Measurements from ENCODE around the gene NTSR2.

The NTSR2 gene

DNA sequence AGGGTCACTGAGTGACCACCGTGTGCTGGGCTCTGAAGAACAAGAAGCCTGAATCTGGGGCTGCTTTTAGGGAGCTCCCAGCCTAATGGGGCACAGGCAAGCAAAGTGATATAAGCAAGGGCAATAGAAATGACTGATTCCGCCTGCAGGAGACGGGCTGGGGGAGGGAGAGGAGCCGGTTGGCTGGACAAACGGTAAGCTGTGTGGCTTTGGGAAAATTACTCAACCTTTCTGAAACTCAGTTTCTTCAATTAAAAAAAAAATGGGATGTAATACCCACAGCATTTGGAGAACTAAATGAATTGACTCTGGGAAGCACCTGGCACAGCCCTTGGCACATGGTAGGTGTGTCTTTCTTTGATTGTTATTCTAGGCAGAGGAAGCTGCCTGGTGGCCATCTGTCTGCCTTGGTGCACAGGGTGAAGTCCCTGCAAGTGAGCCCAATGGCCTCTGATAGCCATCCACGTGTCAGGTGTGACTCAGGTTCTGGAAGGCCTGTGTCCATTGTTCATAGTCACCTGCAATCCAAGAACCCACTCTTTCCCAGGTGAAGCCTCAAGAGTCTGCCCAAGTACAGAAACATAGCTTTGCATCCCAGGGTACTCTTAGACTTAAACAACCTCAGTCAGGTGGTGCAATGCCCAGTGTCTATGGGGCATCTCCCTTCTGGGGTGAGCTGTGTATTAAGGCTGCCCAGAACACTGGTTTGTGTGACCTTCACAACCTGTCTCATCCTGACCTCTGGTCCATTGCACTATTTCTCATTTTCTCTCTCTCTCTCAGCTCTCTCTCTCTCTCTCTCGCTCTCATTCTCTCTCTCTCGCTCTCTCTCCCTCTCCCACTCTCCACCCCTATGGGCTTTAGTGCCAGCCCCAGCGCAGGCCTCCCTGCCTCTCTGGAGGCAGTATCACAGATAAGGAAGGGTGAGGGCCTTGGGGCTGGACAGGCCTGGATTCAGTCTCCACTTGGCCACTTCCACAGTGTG, 30.0 kb upstream of the NTSR2 start:
- no peak for DNase-seq (ENCODE audit: low read depth in 2 of 2, low spot score in 1 of 2)

DNA sequence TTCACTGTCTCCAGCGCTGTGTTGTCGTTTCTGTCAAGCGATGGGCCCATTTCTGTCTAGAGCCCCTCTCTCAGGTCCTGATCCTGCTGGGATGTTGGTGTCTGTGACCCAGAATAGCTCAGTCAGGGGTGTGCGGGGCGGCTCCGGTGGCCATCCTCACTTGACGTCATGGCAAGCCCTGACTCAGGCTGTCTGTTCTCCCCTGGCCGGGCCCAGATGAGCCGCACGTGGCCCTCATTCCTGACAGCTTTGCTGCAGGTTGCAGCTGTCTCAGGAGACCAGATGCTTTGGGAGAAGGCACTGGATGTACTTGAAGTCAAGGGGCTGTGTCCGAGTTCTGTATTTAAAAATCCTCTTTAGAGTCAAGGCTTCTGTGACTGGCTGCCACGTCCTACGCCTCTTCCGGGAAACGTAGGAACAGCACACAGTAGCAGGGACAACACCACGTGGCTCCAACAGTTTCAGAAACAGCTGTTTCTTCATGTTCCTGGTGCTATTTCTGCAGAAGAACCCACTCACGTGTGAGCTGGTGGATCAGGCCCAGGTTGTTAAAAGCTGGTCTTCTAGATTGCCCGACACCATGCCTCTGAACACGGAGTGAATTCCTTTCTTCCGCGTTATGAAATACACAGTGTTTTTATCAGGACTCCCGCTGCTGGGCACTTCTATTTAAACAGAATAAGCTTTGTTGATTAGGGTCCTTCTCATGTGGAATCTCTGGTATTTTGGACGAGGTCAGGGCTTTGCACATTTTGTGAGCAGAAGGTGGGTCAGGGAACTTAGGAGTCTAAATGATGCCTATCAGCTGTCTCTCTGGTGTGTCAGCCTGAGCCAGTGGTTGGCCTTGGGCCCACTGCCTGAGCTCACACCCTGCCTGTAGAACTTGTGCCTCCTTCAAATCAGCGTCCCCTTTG, 28.3 kb upstream of the NTSR2 start:
- DNase-seq (ENCODE audit: low read depth in 2 of 2, low spot score in 1 of 2): no peak

DNA sequence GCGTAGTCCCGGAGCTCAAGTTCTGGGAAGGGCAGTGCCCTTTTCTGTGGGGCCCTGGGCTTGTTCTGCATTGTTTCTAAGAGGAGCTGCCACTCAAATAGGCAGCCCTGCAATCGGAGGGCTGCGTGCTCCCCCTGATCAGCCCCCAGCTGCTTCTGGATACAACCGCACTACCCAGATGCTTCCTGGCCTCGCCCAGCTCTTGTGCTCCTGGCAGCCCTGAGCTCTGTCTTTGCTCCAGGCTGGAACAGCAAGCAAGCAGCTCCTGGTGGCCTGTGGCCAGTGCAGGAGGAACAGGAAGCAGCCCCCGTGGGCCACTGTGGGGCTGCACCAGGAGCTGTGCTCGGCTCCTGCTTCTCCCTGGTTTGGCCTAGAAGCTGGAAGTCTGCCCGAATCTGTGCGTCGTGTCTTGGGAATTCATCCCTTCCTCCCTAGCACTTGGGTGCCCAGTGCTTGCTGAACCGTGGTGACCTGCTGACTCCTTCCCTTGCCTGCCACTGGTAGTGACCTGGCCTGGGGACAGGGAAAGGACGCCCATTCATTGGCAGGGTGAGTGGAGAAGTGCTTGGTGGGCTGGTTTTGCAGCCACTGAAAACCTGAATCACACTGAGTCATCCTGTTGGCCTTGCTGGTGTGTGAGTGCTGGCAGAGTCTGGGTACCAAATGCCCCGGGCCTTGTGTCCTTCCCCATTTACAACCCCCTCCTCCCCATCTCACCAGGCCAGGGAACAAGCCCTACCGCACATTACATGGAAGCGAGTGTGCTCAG, 27.3 kb upstream of the NTSR2 start:
- no peak for DNase-seq (ENCODE audit: low read depth in 2 of 2, low spot score in 1 of 2)

DNA sequence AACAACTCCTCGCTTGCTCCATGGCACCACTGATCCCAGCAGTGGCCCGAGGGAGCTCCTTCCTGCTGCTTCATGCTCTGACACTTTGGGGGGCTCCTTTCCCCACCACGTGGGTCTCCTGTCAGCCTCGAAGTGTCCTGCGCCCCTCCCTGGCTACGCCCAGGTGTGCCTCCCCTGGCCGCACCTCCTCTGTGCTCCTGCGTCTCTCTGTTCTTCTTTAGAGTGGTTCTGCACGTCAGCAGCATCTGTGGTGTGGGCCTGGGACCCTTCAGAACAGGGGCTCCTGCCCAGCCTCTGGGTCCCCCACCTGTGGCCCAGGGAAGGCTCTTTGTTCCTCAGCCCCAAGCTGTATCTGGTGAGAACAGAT, 26.7 kb upstream of the NTSR2 start:
- no peak for DNase-seq (ENCODE audit: low read depth in 2 of 2, low spot score in 1 of 2)

DNA sequence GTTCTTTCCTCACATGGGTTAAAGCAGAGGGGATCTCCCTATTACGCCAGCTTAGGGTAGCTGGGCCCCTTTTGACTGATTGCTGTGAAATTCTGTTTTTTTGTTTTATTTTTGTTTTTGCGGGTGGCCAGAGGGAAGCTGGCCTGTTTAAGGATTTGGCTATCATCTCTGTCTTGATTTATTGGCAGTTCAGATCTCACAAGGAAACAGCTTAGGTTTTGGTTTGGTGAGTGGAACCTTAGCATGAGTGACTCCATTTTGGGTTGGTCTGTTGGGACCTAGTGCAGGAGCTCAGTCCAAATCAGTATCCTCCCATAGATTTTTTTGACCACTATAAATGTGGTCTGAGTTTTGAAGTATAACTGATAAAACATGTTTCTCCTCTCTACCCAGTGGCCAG, 25.6 kb upstream of the NTSR2 start:
- DNase-seq (ENCODE audit: low read depth in 2 of 2, low spot score in 1 of 2): no peak

DNA sequence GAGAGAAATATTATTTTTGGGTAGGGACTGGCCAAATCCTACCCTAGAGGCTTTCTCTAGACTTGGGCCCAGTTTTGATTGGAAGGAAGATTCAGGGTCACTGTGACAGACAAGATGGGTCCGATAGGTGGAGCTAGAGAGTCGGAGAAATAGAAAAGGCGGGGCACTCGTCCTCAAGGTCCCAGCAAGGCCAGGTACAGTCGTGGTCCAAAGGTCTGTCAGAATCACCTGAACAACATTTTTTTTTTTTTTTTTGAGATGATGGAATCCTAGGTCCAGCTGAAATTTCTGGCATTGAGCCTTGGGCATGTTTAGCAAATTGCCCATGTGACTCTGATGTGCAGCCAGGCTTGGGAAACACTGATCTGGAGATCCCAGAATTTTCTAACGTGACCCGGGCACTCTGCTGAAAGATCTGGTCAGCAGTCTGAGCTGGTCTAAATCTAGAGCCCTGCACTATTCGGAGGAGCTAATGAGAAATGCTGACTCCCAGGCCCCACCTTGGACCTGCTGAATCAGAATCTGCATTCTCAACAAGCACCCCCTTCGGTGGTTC, 23.0 kb upstream of the NTSR2 start:
- DNase-seq (ENCODE audit: low read depth in 2 of 2, low spot score in 1 of 2): peak in 1 of 2 donors; percentile 29

DNA sequence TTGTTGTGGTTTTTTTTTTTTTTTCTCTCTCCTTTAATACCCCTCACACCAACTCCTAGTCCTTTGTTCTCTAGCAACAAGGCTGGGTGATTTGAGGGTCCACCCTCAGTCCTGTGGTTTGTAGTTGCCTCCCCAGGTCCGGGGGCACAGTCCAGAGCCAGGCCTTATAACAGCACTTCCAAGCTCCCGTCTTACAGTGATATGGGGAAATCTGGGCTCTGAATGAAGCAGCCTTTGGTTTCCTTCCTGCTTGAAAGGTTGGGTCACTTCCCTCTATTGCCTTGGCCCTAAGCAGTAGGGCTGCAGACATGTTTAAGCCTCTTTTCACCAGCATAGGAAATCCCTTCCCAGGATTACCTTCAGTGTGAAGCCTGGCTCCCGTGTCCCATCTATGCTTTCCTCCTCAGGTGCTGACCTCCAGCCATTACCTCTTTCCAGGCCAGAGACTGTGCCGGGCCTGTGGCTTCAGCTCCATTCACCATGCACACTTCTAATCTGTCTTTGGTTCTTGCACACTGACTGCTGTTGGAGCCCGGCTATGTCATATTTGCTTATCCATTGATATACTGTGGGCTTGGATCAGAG, 21.2 kb upstream of the NTSR2 start:
- DNase-seq (ENCODE audit: low read depth in 2 of 2, low spot score in 1 of 2): no peak

DNA sequence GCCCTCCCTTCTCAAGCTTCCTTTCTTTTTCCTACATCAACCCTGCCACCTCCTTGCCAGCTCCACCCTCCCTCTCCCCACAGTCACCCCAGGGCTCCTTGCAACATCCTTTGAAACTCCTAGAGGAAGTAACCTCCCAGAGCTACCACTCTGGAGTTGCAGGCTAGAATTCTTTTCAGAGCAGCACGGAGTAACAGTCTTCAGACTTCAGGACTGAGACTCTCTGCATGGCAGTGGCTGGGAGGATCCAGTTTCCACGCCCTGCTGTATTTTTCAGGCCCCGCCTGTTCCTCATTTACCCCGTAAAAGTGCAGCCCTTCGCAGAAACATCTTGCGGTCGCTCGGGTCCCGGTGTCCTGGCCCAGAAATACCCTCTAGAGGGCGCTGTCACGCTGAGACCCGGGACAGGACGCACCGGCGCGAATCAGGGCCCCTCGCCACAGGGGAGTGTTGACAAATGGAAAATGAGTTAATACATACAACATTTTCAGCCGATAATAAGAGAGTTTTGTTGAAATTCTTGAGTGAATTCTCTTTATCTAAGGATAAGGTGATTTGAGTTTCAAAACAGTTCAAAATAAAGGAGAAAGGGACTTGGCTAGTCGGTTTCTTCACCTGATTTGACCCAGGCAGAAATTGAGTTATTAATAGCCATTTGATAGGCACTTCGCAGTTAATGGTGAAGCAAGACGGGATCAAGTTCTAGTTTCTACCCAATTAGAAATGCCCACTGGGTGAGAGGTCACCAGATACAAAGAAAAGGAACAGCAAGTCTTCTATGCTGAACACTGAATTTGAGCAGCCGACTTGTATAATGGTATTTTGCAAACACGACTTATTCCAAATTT, 18.5 kb upstream of the NTSR2 start:
- peak; percentile 55 to 68 for DNase-seq (ENCODE audit: low read depth in 2 of 2, low spot score in 1 of 2)

DNA sequence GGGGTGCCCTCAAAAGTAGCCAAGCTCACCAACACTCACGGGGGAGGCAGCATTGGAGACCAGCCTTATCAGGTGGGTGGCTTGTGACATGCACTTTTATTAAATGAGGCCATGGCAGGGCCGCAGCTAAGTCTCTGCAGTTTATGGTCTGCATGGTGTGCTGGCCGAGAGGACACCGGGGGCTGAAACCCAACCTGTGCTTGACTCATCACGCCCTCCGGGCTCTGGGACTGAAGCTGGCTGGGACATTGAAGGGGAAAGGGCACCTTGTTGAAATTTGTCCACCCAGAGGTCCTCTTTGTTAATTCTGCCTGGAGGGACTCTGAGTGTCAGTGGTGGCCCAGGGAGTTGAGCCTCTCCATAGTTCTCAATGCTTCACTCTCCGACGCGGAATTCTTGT, 17.7 kb upstream of the NTSR2 start:
- DNase-seq (ENCODE audit: low read depth in 2 of 2, low spot score in 1 of 2): no peak

DNA sequence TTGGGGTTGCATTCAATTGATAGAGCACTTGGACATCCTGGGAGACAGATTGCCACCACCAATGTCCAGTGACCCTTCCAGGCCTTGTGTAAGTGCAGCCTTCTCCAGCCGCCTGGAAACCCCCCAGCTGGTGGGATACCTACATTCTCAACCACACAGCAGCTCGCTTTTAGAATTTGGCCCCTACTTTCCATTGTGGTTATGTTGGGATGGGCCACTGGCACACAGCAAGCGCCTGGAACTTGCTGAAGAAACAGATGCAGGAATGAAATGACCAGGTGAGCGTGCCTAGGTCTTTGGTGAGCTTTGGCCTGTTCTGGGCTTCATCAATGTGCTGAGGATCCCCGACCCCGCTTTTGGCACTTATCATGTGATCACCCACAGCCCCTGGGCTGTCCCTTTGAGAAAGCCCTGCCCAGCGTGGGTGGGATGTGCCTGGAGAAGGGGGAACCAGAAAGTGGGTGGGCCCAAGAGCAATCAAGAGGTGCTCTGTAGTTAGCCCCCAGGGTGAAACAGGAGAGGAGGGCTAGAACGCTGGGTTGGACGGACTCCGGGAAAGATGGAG, 16.0 kb upstream of the NTSR2 start:
- DNase-seq (ENCODE audit: low read depth in 2 of 2, low spot score in 1 of 2): no peak

DNA sequence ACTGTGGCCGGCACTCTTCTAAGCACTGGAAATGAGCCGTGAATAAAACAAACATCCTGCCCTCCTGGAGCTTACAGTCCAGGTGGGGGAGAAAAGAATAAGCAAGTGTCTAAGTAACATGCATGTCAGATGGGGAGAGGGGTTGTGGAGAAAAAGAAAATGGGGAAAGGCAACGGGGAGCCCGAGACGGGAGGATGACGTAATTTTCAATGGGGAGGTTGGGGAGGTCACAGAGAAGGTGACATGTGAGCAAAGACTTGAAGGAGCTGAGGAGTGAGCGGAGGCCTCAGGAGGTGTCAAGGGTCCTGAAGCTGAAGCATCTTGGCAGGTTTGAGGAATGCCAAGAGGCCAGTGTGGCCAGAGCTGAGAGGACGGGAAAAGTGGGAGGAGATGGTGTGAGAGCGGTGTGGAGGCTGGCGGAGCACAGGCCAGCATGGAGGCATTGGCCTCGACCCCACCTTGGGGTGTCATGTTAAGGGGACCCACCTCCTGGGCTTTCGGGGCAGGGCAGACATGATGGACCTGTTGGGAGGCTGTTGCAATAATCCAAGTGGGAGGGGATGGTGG, 15.0 kb upstream of the NTSR2 start:
- no peak for DNase-seq (ENCODE audit: low read depth in 2 of 2, low spot score in 1 of 2)

DNA sequence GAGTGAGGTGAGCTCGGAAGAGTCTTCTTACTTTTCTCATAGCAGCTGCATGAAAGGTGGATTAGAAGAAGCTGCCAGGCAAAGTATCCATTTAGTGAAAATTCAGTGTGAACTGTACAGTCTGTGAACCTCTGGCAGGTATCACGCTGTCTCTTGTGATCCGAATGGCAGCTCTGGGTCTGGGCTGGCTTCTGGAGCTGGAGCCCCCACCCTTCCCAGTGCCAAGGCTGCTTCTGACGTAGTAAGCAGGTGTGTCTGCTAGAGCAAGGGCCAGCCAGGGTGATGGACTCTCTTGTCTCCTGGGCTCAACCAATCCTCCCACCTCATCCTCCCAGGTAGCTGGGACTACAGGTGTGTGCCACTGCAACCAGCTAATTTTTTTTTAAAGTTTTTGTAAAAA, 14.0 kb upstream of the NTSR2 start:
- DNase-seq (ENCODE audit: low read depth in 2 of 2, low spot score in 1 of 2): no peak

DNA sequence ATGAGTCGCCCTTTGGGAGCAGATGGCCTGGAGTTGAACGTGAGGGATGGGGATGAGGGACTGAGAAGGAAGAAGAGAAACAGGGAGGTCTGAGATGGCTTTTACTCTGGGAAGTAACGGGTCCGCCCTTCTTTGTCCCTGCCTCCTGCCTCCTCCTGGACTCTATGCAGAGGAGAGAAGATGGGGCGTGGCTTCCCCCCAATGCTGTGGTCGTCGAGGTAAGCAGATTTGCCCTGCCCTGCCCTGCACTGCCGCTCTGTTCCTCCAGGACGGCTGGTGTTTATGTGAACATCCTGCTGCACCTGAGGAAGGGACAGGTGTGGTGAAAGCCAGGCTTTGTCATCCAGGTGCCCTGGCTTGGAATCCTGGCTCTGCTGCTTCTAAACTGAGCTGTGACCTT, 13.5 kb upstream of the NTSR2 start:
- DNase-seq (ENCODE audit: low read depth in 2 of 2, low spot score in 1 of 2): no peak

DNA sequence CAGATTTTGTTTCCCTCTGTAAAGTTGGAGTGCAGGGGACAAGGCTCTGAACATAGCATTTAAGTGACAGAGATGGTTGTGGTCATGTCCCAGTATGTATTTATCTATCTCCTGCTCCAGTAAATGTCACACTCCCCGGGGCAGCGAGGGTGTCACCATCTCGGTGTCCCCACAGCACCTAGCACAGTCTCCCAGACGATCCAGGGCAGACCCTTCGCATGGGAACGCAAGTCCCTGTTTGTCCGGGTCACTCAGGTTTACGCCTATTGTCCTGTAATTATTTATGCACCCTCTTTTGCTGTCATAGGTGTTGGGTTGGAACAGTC, 12.6 kb upstream of the NTSR2 start:
- DNase-seq (ENCODE audit: low read depth in 2 of 2, low spot score in 1 of 2): no peak

DNA sequence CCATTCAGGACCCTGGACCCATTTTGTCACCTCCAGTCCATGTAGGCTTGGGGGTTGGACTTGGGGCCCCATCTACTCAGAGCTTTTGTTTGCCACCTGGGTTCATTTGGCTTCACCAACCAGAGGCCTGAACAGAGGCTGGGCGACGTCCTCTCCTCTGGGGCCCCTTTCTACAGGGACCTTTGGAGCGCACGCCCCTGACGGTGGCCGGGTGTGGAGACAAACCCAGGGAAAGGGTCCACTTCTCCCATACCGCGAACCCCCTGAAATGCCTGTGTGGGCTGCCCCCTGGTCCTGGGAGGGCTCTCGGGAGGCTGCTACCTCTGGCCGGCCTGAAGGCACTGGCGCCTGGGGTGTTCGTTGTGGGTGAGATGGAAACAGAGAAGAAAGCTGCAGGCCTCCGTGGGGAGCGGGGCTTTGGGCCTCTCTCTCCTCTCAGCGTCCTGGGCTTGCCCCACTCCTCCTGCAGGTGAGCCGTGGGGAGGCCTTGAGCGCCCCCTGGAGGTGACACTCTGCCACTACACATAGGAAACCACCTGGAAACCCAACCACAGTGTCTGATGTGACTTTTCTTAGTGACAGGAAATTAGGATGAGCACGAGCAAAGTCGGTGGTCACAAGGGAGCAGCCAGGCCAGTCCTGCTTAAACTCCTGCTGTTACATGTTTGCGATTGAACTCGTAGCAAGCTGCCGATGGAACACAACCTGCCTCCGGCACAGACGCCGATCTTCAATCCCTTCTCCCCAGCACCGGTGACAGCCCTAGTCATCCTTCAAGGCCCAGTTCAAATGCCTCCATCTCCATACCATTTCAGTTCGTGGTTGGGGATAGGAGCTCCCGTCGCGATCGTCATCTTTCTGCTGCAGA, 12.0 kb upstream of the NTSR2 start:
- DNase-seq (ENCODE audit: low read depth in 2 of 2, low spot score in 1 of 2): no peak

DNA sequence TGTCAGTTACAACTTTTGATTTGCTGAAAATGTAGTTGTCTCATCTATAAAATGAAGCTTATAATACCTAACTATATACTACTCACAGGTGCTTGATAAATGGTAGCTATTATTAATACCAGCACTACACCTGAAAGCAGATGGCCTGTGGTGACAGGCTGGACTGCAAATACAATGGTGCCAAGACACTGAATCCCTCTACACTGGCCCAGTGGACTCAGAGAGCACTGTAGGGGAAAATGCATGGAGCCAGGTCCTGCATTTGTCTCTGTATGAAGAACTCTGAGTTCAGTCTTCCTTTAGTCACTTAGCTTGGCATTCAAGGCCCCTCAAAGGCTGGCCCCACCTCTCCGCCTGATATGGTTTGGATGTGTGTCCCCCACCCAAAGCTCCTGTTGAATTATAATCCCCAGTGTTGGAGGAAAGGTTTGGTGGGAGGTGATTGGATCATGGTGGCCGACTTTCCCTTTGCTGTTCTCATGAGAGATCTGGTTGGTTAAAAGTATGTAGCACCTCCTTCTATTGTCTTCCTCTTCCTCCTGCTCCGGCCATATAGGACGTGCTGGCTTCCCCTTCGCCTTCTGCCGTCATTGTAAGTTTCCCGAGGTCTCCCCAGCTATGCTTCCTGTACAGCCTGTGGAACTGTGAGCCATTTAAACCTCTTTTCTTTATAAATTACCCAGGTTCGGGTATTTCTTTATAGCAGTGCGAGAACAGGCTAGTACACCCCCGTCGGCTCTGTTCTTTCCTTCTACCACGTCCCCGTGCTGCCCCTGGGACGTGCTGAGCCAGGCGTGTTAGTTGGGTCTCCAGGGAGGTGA, 11.1 kb upstream of the NTSR2 start:
- no peak for DNase-seq (ENCODE audit: low read depth in 2 of 2, low spot score in 1 of 2)

DNA sequence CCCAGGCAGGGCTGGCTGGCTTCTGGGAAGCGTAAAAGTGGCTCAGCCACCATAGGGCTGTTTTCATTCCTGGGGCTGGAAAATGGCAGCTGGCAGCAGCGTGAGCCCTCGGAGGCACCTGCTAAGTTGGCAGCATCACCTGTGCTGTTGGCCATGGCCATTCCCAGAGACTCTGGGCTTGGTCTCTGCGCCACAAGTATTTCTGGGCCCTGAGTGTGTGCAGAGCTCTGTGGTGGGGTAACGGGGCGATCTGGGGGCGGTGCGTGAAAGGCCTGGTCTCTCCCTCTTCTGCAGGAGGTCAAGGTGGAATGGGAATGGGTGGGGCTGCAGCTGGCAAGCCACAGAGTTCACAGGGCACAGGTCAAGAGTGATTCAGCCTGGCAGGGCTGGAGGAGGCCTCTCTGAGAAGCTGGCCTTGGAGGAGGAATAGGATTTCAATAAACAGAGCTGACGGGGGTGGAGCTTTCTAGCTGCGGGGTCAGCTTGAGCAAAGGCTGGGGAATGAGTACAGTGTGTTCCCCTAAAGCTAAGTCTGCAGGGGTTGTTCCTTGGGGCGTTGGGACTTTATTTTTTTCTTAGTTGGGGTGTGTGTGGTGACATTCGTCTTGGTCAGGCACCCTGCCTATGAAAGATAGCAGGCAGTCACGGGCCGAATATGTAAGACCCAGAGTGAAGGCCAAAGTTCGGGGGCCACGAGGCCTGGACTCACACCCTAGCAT, 10.3 kb upstream of the NTSR2 start:
- no peak for DNase-seq (ENCODE audit: low read depth in 2 of 2, low spot score in 1 of 2)
